ENCODE results near the gene DPH1.

DNA sequence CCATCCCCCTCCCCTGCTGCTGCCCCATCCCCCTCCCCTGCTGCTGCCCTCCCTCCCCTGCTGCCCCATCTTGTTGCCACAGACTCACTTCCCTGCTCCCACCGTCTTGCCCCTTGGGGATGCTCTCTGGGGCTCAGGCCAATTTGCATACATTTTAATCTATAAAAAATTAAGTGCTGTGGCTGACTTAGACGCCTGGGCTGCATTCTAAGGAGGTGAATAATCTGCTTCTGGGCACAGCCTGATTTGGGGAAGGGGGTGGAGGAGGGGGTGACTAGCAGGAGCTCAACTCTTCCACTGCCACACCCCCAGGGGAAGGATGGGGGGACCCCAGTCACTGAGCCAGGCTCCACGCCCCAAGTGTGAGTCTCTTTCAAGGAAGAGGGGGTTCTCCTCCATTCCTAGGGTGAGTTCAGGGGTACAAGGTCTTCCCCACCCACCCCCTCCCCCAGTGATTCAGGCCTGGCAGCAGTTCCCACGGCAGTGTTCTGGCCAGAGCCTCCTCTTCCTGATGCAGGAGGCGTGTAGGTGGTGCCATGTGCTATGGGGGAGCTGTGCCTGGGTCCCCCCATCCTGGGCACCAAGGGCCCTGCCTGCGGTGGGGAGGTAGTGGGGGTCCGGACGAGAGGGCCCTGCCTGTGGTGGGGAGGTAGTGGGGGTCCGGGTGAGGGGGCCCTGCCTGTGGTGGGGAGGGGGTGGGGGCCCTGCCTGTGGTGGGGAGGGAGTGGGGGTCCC lies 5.0 kb downstream of the DPH1 start:
- TF ChIP-seq POLR2A (IDR thresholded peaks at IDR 0.05): no peak
- no peak for TF ChIP-seq CTCF (IDR thresholded peaks at IDR 0.05)

Measured in Peyer's patch (tissue), 4 donors.